Measurements from ENCODE around the gene ALKBH8. TPM values are rescaled to one million over a fixed set of nuclear protein-coding genes. Genes with fewer than 3 reads are reported as not detected.

The ALKBH8 gene
- total RNA-seq = 10 to 100 TPM; 17.8 to 22.2 (median 20.8) TPM

GRCh38 chr11:107565219-107565937, at the start of gene ALKBH8:
TSS of gene ALKBH8 (minus strand) at chr11:107565735. CDS start at chr11:107560893, 4,842 bp downstream.
- peak; percentile 63 for DNase-seq
- ATAC-seq = peak; percentile 96

DNA sequence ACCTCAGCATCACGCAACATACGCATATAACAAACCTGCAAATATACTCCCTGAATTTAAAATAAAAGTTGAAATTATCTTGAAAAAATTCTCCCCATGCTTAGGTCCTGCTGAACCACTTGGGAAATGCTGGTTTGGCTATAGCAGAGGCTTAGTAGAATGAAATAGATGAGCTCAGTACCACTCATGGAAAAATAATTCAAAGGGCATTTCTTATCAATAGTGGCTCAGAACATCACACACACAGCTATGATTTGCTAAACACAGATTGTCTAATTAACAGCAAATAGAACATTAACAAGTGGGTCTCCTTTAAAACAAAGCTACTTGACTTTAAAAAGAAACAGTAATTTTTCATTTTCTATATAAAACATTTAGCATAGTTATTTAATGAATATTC, 46.9 kb upstream of the ALKBH8 start:
- no peaks in the 10 kb centered on the region for H3K9me3 Mint-ChIP-seq
- no peak overlapping the region for H3K4me3 Mint-ChIP-seq
- ATAC-seq (no peak), DNase-seq (no peak)
- H3K27me3 Mint-ChIP-seq (ENCODE audit: low read depth) = peaks cover 26% of the 10 kb centered on the region
- H3K36me3 Mint-ChIP-seq (ENCODE audit: insufficient read depth) = no peaks in the 10 kb centered on the region
- H3K4me1 Mint-ChIP-seq (ENCODE audit: low read depth) = no peaks in the 10 kb centered on the region

More at GRCh38 chr11:107565219-107565937, at the start of gene ALKBH8:
- peaks cover 1% of the 10 kb centered on the region for H3K36me3 Mint-ChIP-seq (ENCODE audit: insufficient read depth)
- H3K9me3 Mint-ChIP-seq = no peaks in the 10 kb centered on the region
- no peaks in the 10 kb centered on the region for H3K27me3 Mint-ChIP-seq (ENCODE audit: low read depth)
- H3K4me1 Mint-ChIP-seq (ENCODE audit: low read depth) = peaks cover 58% of the 10 kb centered on the region
- H3K4me3 Mint-ChIP-seq = peak within 1 kb of the TSS; percentile 92

GRCh38 chr11:107609400-107610218, 44.1 kb upstream of the ALKBH8 start:
- Mint-ChIP-seq H3K4me1 (ENCODE audit: low read depth) (no peaks in the 10 kb centered on the region), H3K27me3 (ENCODE audit: low read depth) (peaks cover 40% of the 10 kb centered on the region), H3K9me3 (no peaks in the 10 kb centered on the region), H3K4me3 (no peak overlapping the region), H3K36me3 (ENCODE audit: insufficient read depth) (no peaks in the 10 kb centered on the region)
- DNase-seq (no peak), ATAC-seq (no peak)

DNA sequence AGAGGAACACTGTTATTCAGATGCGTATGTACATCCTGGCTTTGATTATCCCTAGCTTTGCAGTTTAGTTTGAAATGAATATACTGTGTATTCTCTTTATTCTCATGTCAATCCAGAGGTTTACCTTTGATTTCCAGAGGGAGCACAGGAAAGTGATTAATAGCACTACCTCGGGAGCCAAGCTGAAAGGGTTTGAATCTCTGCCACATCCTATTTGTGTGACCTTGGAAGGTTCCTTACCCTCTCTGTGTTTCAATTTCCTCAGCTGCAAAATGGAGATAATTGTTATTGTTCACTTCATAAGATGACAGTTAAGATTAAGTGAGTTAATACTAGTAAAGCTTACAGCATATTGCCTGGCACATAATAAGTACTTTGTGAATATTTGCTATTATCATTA, 43.3 kb upstream of the ALKBH8 start:
- Mint-ChIP-seq H3K36me3 (ENCODE audit: insufficient read depth) (no peaks in the 10 kb centered on the region), H3K4me1 (ENCODE audit: low read depth) (no peaks in the 10 kb centered on the region), H3K9me3 (no peaks in the 10 kb centered on the region), H3K4me3 (no peak overlapping the region), H3K27me3 (ENCODE audit: low read depth) (peaks cover 45% of the 10 kb centered on the region)
- no peak for DNase-seq
- no peak for ATAC-seq

DNA sequence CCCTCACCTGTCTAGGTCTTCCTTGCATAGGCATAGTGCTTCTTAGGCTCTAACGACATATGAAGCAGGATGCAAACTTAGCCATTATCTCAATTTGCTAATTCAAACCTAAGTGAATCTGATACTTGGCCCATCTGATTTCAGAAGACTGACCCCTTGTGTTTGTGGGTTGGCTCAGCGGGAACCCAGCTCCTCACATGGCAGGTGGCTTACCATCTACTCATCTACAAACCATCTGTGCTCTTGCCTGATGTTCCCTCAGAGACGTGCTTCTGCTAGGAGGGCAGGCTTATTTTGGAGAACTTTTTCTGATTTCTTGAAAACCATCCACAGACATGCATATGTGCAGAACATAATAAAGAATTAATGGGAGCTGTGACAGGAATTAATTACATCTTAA, 40.6 kb upstream of the ALKBH8 start:
- DNase-seq (no peak), ATAC-seq (no peak)
- Mint-ChIP-seq H3K9me3 (no peaks in the 10 kb centered on the region), H3K4me3 (no peak overlapping the region), H3K4me1 (ENCODE audit: low read depth) (no peaks in the 10 kb centered on the region), H3K36me3 (ENCODE audit: insufficient read depth) (no peaks in the 10 kb centered on the region), H3K27me3 (ENCODE audit: low read depth) (peaks cover 58% of the 10 kb centered on the region)

DNA sequence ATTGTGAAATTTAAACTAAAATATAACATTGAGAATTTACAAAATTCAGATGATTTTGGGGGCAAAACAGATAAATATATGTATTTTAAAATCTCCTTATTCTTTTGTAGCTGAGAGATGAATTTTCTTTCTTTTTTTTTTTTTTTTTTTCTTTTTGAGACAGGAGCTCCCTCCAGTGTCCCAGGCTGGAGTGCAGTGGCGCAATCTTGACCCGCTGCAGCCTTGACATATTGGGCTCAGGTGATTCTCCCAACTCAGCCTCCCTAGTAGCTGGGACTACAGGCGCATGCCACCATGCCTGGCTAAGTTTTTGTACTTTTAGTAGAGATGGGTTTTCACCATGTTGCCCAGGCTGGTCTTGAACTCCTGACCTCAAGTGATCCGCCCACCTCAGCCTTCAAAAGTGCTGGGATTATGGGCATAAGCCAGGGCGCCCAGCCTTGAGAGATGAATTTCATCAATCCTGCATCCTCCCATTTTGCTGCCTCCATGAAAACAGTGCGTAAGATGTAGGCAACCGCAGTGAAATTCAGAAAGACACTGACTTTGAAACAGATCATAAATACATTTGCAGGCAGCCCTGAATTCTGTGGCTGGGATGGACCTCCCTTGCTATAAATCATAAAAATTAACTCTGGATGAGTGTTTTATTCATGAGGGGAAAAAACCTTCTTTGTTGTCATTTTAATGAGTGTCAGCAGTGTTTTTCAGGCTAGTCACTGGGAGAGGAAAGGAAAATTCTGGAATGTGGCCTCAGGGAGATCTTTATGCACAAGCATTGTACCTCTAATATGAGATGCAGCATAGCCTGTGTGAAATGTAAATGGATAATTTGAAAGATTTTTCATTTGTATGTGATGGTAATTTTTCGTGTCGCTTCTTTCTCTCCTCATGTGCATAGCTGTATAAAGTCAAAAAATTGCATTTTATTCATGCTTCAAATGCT, 39.8 kb upstream of the ALKBH8 start:
- peaks cover 57% of the 10 kb centered on the region for H3K27me3 Mint-ChIP-seq (ENCODE audit: low read depth)

GRCh38 chr11:107598225-107599139, 32.9 kb upstream of the ALKBH8 start:
- DNase-seq (no peak), ATAC-seq (peak; percentile 35 to 62)
- Mint-ChIP-seq H3K4me3 (no peak overlapping the region), H3K9me3 (no peaks in the 10 kb centered on the region), H3K27me3 (ENCODE audit: low read depth) (peaks cover 57% of the 10 kb centered on the region), H3K4me1 (ENCODE audit: low read depth) (no peaks in the 10 kb centered on the region), H3K36me3 (ENCODE audit: insufficient read depth) (no peaks in the 10 kb centered on the region)

More for the DNA sequence above, 39.8 kb upstream of the ALKBH8 start:
- Mint-ChIP-seq H3K4me3 (no peak overlapping the region), H3K4me1 (ENCODE audit: low read depth) (no peaks in the 10 kb centered on the region), H3K36me3 (ENCODE audit: insufficient read depth) (no peaks in the 10 kb centered on the region), H3K9me3 (no peaks in the 10 kb centered on the region)
- ATAC-seq (no peak), DNase-seq (no peak)

GRCh38 chr11:107594736-107595135, 29.2 kb upstream of the ALKBH8 start:
- Mint-ChIP-seq H3K27me3 (ENCODE audit: low read depth) (peaks cover 68% of the 10 kb centered on the region), H3K4me3 (no peak overlapping the region), H3K9me3 (no peaks in the 10 kb centered on the region), H3K36me3 (ENCODE audit: insufficient read depth) (no peaks in the 10 kb centered on the region), H3K4me1 (ENCODE audit: low read depth) (peaks cover 24% of the 10 kb centered on the region)
- no peak for ATAC-seq
- DNase-seq = no peak

DNA sequence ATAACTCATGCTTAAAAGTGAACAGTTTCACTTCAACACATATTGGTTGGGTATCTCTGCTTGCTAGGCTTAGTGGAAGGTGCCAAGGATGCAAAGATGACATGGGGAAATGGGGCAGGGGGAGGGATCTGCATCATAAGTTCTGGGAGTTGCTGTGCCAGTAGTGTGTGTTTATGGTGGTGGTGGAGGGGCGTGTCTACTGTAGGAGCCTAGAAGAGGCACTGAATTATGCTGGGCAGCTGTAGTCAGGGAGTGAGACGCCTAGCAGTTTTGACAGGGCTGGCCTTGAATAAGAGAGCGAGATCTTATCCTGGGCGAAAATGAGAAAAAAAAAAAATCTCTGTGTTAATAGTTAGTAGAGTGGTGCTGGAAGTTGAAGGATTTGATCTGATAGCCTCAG, 28.4 kb upstream of the ALKBH8 start:
- ATAC-seq = no peak
- H3K36me3 Mint-ChIP-seq (ENCODE audit: insufficient read depth) = no peaks in the 10 kb centered on the region

DNA sequence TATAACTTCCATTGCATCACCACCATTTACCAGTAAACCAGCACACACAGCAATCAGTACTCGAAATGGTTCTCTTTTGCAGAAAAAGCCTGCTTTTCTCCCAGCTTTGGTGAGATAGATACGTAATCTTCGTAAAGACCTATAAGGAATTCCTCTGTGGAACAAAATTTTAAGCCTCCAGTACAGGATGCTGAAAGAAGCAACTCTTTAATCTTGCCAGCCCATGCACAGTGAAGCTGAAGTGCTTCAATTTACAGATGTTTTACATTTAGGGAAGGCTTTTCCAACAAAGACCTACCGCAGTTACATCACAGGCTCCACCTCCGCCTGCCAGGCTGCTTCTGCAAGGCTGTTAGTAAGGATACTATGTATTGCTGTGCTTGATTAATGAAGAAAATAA, 27.3 kb upstream of the ALKBH8 start:
- Mint-ChIP-seq H3K4me1 (ENCODE audit: low read depth) (peaks cover 30% of the 10 kb centered on the region), H3K4me3 (no peak overlapping the region), H3K36me3 (ENCODE audit: insufficient read depth) (no peaks in the 10 kb centered on the region), H3K27me3 (ENCODE audit: low read depth) (peaks cover 75% of the 10 kb centered on the region), H3K9me3 (no peaks in the 10 kb centered on the region)
- ATAC-seq (no peak), DNase-seq (no peak)

More for the DNA sequence above, 28.4 kb upstream of the ALKBH8 start:
- no peak overlapping the region for H3K4me3 Mint-ChIP-seq
- peaks cover 74% of the 10 kb centered on the region for H3K27me3 Mint-ChIP-seq (ENCODE audit: low read depth)
- no peaks in the 10 kb centered on the region for H3K9me3 Mint-ChIP-seq
- no peak for DNase-seq
- peaks cover 30% of the 10 kb centered on the region for H3K4me1 Mint-ChIP-seq (ENCODE audit: low read depth)

DNA sequence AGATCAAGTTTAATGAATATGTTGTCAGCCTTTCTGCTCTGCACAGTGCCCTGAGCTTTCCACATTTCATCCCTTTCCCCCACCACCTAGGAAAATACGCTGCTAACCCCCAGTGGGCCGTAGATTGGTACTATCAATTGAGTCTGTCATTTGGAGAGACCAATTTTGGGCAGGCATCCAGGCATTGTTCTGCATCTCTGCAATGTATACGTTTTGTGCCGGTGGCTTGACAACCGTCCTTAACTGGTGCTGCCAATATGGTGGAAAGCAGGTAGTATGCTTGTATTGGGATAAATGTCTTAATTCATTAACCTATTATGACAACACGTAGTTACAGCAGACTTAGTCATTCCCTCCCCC, 26.7 kb upstream of the ALKBH8 start:
- Mint-ChIP-seq H3K36me3 (ENCODE audit: insufficient read depth) (no peaks in the 10 kb centered on the region), H3K27me3 (ENCODE audit: low read depth) (peaks cover 75% of the 10 kb centered on the region), H3K9me3 (no peaks in the 10 kb centered on the region), H3K4me3 (peak overlapping the region; percentile 78), H3K4me1 (ENCODE audit: low read depth) (peaks cover 30% of the 10 kb centered on the region)
- DNase-seq = no peak
- ATAC-seq = peak; percentile 12 to 24

DNA sequence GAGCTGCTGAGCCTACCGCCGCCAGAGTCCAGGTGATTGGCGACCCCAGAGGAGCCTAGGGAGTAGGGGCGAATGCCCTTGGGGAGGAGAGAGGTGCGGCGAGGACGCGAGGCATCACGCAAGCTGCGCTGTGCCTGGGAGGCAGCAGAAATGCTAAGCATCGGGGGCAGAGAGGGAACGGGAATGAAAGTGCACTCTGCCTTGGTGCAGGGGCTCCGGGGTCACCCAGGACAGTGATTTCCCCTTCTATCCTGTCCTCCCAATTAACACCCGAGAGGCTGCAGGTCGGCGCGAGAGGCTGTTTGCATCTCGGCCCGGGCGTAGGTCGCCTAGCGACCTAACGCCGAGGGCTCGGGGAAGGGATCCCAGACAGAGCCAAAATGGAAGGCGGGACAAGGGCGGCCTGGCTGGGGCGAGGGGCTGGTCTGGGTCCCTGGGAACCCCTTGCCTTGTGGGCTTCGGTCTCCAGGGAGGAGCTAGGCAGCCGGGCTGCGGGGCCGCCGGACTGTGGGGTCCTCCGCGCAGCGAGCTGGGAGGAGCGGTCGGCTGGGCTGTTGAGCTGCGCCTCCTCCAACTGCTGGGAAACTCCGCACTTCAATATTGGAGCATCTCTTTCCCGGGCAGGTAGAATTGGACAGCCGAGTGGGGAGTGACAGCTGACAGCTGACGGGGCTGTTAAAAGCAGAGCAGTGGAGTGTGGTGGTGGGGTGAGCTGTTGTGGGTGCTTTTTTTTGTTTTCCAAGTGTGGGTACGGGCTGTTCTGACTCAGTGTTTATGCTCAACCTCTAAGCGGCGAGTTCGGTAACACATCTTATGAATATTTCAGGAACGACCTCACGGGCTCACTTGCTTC, 26.1 kb upstream of the ALKBH8 start:
- peaks cover 75% of the 10 kb centered on the region for H3K27me3 Mint-ChIP-seq (ENCODE audit: low read depth)

More for the DNA sequence above, 26.1 kb upstream of the ALKBH8 start:
- Mint-ChIP-seq H3K36me3 (ENCODE audit: insufficient read depth) (no peaks in the 10 kb centered on the region), H3K9me3 (no peaks in the 10 kb centered on the region), H3K4me3 (peak overlapping the region; percentile 78), H3K4me1 (ENCODE audit: low read depth) (peaks cover 30% of the 10 kb centered on the region)
- peak; percentile 84 to 85 for ATAC-seq
- DNase-seq = peak; percentile 38

Measured in activated T-cell treated with anti-CD3 and anti-CD28 coated beads, Interleukin-2, amount 50 U/mL, for 4 hours (primary cell).